ENCODE data around the gene SMIM28.
"Not testable (repeated sequence)": the region's sequence is repeated elsewhere in the genome, so short reads cannot be mapped to it uniquely, and the experiment has no call there.

Gene SMIM28

DNA sequence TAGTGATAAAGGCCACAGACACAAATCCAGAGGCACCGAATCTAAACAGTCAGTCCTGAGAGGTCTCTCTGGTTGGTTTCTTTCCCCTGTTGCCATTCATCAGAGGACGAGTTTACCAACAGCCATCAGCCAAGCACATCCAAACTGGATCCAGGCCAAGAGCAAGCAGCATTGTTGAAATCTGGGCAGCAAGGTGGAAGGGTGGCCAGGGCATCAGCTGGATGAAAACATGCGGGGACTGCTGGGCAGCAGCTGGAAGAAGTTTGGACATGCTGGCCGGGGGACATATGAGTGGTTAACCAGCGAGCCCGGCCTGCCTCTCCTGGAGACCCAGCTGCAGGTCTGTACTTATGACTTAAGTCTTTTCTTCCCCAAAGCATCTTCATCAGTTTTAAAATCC is at the start of gene SMIM28:
Gene SMIM28, plus strand, starts transcription at position 62 of the 400 bp plus-strand sequence. Its CDS starts 168 bp downstream, at position 230.
- no peak for FAIRE-seq
- no peak for DNase-seq (ENCODE audit: extremely low spot score, insufficient read length, low read depth)

DNA sequence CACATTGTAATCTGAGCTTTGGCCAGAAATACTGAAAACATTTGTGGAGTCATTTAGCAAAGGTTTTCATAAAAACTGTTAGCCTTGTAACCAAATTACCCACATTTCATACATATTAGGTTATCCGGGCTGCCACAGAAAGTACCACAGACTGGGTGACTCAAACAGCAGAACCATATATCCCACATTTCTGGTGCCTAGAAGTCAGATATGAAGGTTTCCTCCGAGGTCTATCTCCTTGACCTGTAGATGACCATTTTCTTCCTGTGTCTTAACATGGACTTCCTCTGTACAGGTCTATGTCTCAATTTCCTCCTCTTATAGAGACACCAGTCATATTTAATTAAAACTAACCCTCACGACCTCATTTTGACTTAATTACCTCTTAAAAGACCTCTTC is 49.5 kb upstream of the SMIM28 start:
- DNase-seq (ENCODE audit: extremely low spot score, insufficient read length, low read depth) (no peak), FAIRE-seq (no peak)

DNA sequence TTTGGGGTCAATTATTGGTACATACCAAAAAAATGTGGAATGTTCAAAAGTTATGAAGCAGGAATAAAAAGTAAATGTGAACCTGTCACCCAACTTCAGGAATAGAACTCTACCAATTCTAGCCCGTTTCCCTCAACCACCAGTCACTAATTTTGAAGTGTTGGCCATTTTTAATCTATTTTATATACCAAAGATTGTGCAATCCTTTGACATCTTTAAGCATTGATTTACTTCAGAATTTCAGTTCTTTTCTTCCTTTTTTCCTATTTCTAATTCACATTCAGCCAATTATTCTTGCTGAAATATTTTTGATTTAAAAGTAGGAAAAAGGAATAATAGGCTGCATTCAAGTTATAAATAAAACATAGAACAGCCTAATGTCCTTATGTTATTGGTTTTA is 46.9 kb upstream of the SMIM28 start:
- DNase-seq (ENCODE audit: extremely low spot score, insufficient read length, low read depth), result no peak
- no peak for FAIRE-seq

DNA sequence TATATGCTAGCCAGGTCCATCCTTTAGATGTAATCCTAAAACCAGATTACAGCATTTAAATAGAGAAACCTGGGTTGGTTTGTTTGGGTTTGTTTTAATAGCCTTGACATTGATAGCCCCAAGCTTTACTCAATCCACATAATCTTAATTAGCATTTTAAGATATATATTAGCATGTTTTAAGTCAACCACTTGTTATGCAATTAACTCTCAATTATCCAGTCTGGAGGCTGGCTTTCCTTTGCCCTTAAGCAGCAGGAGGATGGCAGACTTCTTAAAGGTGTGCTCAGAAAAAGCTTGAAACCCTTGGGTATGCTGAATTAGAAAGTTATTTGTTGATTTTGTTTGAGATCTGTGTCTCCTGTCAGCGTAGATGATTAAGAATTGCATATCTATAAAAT is 46.3 kb upstream of the SMIM28 start:
- no peak for DNase-seq (ENCODE audit: extremely low spot score, insufficient read length, low read depth)

DNA sequence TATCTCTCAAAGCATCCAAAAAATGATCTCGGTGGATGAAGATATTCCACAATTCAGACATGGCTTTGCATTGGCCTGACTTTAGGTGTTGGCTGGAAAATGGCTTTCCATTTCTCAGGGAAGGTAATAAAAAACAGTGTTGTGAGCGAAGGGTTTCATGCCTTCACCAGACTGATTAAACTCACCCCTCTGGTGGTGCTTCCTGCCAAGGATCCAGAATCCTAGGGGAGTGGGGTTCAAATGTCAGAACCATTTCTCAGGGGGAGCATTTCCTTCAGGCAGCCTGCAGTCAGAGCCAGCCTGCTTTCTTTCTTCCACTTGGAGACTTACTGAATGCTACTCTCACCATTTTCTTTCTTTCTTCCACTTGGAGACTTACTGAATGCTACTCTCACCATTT is 45.7 kb upstream of the SMIM28 start:
- DNase-seq (ENCODE audit: extremely low spot score, insufficient read length, low read depth) (no peak), FAIRE-seq (no peak)

More for the DNA sequence above, 46.3 kb upstream of the SMIM28 start:
- no peak for FAIRE-seq

DNA sequence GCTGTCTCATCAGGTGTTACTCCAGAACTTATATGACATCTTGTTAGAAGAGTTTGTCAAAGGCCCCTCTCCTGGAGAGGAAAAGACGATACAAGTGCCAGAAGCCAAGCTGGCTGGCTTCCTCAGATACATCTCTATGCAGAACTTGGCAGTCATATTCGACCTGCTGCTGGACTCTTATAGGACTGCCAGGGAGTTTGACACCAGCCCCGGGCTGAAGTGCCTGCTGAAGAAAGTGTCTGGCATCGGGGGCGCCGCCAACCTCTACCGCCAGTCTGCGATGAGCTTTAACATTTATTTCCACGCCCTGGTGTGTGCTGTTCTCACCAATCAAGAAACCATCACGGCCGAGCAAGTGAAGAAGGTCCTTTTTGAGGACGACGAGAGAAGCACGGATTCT is 43.7 kb upstream of the SMIM28 start:
- DNase-seq (ENCODE audit: extremely low spot score, insufficient read length, low read depth) (no peak), FAIRE-seq (no peak)

DNA sequence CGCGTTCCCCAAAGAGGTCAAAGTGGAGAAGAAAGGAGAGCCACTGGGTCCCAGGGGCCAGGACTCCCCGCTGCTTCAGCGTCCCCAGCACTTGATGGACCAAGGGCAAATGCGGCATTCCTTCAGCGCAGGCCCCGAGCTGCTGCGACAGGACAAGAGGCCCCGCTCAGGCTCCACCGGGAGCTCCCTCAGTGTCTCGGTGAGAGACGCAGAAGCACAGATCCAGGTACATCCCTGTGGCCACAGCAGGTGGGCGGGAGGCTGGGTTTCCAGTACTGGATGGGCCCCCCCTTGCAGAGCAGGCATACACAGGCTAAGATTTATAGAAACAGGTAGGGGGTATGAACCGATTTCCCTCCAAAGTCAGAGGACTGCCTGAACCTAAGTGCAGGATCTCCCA is 42.7 kb upstream of the SMIM28 start:
- DNase-seq (ENCODE audit: extremely low spot score, insufficient read length, low read depth) (no peak), FAIRE-seq (no peak)

DNA sequence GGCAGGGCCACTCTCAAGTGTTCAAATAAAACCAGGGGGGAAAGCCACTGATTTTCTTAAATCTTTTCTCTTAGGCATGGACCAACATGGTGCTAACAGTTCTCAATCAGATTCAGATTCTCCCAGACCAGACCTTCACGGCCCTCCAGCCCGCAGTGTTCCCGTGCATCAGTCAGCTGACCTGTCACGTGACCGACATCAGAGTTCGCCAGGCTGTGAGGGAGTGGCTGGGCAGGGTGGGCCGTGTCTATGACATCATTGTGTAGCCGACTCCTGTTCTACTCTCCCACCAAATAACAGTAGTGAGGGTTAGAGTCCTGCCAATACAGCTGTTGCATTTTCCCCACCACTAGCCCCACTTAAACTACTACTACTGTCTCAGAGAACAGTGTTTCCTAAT is 41.5 kb upstream of the SMIM28 start:
- FAIRE-seq, result no peak
- no peak for DNase-seq (ENCODE audit: extremely low spot score, insufficient read length, low read depth)

DNA sequence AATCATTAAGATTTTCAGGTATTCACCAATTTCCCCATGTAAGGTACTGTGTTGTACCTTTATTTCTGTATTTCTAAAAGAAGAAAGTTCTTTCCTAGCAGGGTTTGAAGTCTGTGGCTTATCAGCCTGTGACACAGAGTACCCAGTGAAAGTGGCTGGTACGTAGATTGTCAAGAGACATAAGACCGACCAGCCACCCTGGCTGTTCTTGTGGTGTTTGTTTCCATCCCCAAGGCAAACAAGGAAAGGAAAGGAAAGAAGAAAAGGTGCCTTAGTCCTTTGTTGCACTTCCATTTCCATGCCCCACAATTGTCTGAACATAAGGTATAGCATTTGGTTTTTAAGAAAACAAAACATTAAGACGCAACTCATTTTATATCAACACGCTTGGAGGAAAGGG is 40.6 kb upstream of the SMIM28 start:
- no peak for FAIRE-seq
- DNase-seq (ENCODE audit: extremely low spot score, insufficient read length, low read depth), result no peak

DNA sequence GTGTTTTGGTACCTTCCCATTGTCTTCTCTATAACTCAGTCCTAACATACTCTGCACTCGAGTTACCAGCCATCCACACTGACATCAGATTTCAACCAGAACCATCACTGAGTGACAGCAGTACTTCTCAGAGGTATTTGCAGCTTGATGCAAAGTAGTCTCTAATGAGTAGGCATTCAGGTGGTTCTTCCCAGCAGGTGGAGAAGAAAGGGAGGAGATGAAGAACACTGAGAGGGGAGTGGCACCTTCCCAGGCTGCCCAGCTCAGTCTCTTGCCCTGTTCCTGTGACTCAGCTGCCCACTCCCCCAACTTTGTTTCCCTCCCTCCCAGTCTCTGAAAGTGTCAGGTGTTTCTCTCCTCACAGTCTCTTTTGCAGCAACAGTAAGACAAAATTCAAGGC is 38.7 kb upstream of the SMIM28 start:
- DNase-seq (ENCODE audit: extremely low spot score, insufficient read length, low read depth) (no peak), FAIRE-seq (no peak)

DNA sequence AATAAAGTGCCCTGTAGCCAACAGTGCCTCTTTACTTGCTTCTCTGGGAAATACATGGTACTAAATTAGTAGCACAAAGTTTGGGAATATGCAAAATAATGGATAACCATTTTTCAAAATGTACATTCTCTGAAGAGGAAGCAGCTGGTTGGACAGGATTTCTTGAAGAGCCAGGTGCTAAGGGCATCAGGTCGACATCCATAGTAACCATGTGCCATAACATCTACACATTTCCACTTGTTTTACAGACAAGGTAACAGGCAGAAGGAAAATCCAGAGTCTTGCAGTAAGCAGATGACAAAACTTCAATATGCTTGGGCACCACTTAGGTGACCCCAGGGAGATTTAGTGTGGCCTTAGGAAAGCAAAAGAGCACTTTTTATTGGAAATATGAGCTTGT is 36.5 kb upstream of the SMIM28 start:
- FAIRE-seq, result no peak
- no peak for DNase-seq (ENCODE audit: extremely low spot score, insufficient read length, low read depth)

DNA sequence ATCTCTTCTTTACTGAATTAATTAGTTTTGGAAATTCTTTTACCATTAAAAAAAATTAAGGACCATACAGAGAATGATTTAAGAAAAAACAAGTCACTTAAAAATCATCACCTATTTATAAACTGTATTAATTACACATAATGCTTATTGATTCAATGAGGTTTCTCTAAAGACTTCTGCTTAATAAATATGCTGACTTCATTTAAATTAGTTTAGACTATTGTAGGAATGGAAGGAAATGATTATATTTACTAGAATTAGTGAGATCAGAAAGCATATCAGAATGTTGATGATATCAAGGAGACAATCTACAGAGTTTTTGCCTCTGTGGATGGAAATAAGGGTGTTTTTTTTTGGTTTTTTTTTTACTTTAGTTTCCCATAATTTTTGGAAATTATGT is 34.6 kb upstream of the SMIM28 start:
- DNase-seq (ENCODE audit: extremely low spot score, insufficient read length, low read depth), result no peak
- FAIRE-seq, result no peak

DNA sequence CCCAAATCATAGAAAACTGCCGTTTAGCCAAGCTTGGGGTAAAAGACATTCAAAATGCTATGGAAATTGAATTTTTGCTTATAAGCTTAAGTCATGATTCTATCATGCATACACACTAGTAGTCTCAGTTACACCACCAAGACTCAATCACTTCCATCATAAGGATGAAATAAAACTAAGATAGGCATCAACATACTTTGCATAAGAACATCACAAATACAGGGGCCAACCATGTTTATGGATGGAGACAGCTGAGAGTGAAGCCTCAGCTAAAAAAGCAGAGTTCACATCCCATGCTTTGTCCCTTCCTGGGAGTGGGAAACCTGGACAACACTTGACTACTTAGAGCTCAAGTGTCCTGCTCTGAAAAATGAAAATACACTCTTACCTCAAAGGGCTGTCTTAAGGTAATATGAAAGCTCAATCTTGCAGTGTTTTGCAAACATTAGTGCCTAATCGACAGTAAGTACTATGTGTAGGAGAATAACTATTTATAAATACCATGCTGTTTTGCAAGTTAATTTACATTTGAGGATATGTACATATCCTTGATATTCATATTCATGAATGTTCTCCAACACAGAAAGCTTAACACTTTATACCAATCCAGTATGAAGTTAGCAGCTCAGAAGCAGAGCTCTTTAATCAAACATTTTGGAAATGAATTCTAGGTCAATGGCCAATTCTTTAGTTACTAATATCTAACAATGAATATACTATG is 32.0 kb upstream of the SMIM28 start:
- no peak for FAIRE-seq
- no peak for DNase-seq (ENCODE audit: extremely low spot score, insufficient read length, low read depth)

DNA sequence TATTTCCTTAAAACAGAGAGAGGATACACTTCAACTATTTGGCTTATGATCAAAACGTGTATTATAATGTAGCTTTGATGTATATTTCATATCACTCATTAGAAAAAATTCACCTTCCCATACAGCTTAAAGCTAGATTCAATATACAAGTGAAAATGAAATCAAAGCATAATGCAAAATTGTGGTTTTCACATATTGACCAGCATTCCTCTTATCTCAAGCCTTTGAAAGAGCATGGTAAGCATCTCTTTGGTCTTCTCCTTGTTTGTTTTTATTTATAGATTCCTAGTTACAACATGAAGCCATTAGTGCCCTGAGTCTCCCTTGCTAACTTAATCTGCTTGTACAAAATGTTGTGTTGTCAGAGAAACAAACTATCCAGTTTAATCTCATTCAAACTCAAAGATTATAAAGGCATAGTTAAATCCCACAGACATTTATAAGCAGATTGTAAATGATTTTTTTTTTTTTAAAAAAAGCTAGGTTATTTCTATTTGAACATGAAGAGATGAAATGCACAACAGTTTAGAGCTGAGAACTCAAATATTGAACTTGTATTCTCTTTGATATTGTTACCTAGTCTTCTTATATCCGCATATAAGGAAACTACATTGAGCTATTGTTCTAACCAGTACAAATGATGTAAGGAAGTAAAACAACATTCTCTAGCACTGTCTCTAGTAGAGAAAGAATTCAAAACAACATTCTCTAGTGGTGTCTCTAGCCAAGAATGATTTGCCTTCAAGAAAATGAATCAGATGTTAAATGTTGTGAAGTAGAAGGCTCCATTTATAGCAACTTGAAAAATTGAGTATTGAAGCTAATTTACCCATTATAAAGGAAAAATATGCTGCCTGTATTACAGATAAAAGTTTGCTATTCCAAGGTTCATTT is 31.2 kb upstream of the SMIM28 start:
- FAIRE-seq, result no peak

DNA sequence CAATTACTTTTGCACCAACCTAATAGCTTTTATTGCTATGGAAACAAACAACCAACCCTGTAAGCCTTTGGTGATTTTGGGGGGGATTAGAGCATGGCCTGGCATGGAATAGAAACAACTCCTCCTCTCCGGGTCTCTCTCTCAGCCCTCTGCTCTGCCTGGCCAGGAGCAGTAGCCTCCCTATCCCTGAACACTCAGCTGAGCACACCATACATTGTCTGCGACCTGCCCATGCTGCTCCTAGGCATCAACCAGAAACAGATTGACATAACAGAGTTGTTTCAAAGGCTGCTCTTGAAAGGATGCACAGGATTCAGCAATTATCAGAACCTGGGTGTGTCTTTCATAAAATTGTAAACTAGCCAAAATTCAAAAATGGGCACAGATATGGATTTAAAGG is 29.8 kb upstream of the SMIM28 start:
- DNase-seq (ENCODE audit: extremely low spot score, insufficient read length, low read depth) (no peak), FAIRE-seq (no peak)

More for the DNA sequence above, 31.2 kb upstream of the SMIM28 start:
- DNase-seq (ENCODE audit: extremely low spot score, insufficient read length, low read depth), result no peak

DNA sequence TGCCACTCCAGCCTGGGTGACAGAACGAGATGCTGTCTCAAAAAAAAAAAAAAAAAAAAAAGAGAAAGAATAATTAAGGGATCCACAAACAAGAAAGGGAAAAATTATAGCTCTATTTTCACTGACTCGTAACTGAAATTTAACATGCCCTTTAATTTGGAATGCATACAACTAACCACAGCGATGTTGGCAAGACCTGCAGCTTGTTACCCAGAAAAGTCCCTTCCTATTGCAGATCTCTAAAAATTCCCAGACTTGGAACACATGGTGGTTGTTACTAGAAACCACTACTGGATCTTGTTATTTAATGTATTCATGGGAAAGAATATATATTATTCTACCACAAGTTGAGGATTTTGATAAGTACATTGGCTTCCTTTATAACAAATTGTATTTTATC is 27.8 kb upstream of the SMIM28 start:
- no peak for FAIRE-seq
- DNase-seq (ENCODE audit: extremely low spot score, insufficient read length, low read depth), result no peak

DNA sequence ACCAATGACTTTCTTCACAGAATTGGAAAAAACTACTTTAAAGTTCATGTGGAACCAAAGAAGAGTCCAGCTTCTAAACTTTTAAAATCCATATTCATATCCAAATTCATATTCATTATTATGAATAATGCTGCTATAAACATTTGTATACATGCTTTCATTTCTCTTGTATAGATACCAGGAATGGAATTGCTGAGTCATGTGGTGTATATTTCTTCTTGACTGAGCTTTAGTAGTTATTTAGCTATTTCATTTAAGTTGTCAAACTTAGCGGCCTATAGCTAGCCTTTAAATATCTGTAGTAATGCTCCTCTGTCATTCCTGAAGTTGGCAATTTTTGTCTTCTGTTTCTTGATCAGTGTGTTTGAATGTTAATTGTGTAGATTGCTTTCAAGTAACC is 19.8 kb upstream of the SMIM28 start:
- FAIRE-seq, result no peak
- DNase-seq (ENCODE audit: extremely low spot score, insufficient read length, low read depth), result no peak

DNA sequence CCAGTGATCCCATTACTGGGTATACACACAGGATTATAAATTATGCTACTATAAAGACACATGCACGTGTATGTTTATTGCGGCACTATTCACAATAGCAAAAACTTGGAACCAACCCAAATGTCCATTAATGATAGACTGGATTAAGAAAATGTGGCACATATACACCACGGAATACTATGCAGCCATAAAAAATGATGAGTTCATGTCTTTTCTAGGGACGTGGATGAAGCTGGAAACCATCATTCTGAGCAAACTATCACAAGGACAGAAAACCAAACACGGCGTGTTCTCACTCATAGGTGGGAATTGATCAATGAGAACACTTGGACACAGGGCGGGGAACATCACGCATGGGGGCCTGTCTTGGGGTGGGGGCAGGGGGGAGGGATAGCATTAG is 9.0 kb upstream of the SMIM28 start:
- FAIRE-seq; DNase-seq (ENCODE audit: extremely low spot score, insufficient read length, low read depth): not testable (repeated sequence)

DNA sequence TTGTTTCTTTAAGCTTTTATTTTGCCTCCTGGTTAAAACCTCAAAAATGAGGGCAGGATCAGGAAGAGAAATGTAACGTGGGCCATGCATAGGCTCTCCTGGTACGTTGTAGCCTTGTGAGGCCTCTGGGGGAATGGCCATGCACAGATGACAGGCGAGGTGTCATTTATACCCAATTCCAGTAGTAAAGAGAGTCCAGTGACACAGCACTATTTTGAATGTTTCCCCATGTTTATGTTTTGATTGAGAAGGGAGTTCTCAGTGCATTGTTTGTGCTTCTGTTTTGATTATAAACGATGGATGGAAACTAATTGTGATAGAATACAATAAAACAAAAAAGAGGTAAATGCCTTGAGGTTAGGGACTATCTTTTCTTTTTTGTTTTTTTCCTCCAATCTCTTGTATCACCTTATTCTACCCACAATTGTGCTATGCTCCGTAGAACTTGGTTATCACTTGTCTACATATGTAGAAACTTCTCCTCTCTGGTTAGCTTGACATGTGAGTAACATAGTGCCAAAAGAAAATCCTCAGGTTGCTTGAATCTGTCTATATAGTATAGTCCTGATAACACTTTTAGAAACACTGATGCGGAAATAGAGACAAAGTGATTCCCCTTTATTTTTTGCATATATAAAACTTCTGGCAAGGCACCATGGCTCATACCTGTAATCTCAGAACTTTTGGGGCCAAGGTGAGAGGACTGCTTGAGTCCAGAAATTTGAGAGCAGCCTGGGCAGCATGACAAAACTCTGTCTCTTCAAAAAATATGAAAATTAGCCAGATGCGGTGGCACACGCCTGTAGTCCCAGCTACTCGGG is 6.9 kb upstream of the SMIM28 start:
- FAIRE-seq (no peak), DNase-seq (ENCODE audit: extremely low spot score, insufficient read length, low read depth) (no peak)

DNA sequence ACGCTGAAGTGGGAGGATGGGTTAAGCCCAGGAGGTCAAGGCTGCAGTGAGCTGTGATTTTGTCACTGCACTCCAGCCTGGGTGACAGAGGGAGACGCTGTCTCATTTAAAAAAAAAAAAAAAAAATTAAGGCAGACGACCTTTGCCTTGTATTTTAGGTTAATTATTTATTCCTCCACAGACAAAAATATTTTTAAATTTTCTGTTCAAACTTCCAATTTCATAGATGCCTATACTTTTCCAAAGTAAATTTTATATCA is 6.3 kb upstream of the SMIM28 start:
- no peak for FAIRE-seq
- no peak for DNase-seq (ENCODE audit: extremely low spot score, insufficient read length, low read depth)

DNA sequence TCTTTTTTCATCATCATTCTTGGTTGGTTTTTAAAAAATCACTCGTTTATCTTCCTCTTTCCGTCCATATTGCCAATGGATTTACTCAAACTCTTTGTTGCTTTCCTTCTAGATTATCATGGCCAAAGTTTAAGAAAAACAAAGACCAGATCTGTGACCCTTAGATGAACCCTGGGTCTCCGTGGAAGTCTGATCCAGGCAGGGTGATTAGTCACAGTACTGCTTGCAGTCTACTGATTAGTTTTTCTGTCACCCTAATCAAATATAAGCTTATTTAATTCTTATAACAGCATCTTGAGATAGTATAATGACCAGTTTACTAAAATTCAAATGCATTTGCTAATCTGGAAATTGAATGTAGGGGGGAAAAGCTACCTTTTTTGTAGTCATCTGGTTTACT is 6.0 kb upstream of the SMIM28 start:
- DNase-seq (ENCODE audit: extremely low spot score, insufficient read length, low read depth) (no peak), FAIRE-seq (no peak)

Data from GM18507 (cell line).